Stomach (tissue), 4 donors: Measurements from ENCODE around the gene NDC1.

Source experiments
- EP300 ChIP-seq: sonication (generic); formaldehyde crosslinking; IDR thresholded peaks from one replicate; pipeline ENCODE4 v1.6.1; 2017; ENCODE audit warnings: antibody characterized with exemption
- POLR2A ChIP-seq, 4 donors: fragments of 450-650 bp; IDR thresholded peaks; one replicate each; pipeline ENCODE4 v1.6.1; 2016; ENCODE audit warnings: antibody characterized with exemption in 4 of 4, control low read depth in 2 of 4, mild to moderate bottlenecking in 1 of 4, moderate library complexity in 1 of 4
- POLR2AphosphoS5 ChIP-seq, 3 donors: sonication (generic); formaldehyde crosslinking; IDR thresholded peaks; one replicate each; pipeline ENCODE4 v1.6.1; 2016; ENCODE audit warnings: antibody characterized with exemption in 3 of 3
- TF ChIP-seq, protein P1 (sequence below), 7 experiments: fragments of 450-650 bp in 4 of 7; fragments of 200-600 bp in 3 of 7; sonication (generic) in 3 of 7; IDR thresholded peaks; one replicate each; pipeline ENCODE4 v1.5.1; 2016 to 2019; ENCODE audit warnings: antibody characterized with exemption in 7 of 7, control low read depth in 2 of 7, mild to moderate bottlenecking in 1 of 7

DNA sequence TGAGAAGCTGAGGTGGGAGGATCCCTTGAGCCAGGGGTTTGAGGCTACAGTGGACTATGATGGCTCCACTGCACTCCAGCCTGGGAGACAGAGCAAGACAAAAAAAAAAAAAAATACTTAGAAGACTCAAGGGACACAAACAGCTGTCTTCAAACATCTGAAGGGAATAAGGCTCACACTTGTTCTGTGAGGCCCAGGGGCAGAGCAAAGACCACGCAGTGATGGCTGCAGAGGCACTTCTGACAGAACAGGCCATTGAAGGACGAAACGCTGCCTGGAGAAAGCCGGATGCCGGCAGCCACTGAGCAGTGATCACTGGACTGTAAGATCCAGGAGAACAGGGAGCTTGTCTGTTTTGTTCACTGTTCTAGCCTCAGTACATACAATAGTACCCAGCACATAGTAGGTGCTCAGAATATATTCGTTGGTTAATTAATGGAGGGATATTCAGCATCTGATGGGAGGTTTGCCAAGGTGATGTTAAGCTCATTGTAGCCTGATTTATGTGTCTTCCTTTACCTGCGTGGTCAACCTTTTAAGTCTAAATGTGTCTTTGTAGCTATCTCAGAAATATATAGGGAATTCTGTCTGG is 12.1 kb upstream of the NDC1 start:
- TF ChIP-seq, protein P1, sequence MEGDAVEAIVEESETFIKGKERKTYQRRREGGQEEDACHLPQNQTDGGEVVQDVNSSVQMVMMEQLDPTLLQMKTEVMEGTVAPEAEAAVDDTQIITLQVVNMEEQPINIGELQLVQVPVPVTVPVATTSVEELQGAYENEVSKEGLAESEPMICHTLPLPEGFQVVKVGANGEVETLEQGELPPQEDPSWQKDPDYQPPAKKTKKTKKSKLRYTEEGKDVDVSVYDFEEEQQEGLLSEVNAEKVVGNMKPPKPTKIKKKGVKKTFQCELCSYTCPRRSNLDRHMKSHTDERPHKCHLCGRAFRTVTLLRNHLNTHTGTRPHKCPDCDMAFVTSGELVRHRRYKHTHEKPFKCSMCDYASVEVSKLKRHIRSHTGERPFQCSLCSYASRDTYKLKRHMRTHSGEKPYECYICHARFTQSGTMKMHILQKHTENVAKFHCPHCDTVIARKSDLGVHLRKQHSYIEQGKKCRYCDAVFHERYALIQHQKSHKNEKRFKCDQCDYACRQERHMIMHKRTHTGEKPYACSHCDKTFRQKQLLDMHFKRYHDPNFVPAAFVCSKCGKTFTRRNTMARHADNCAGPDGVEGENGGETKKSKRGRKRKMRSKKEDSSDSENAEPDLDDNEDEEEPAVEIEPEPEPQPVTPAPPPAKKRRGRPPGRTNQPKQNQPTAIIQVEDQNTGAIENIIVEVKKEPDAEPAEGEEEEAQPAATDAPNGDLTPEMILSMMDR (IDR thresholded peaks at IDR 0.05) = no peak
- TF ChIP-seq POLR2A (IDR thresholded peaks at IDR 0.05) = no peak
- TF ChIP-seq EP300 = no peak
- TF ChIP-seq POLR2AphosphoS5 (IDR thresholded peaks at IDR 0.05) = no peak
